ENCODE measurements around the gene UROC1. TPM values are rescaled to one million over a fixed set of nuclear protein-coding genes. Genes with fewer than 3 reads are reported as not detected.

The UROC1 gene
- total and polyA plus RNA-seq, 2 of the 13 experiments (the other 11 are each of a cell fraction or from before 2014, with no cell fraction given), result 0.71 to 1.3 TPM

- TF ChIP-seq ZNF687 (CRISPR knock-in tag; IDR thresholded peaks at IDR 0.05) (peak; percentile 46), TCF7L2 (IDR thresholded peaks at IDR 0.05; ENCODE audit: low read depth, low read length) (no peak), AHR (CRISPR knock-in tag; IDR thresholded peaks at IDR 0.05) (no peak), ZFX (CRISPR knock-in tag; IDR thresholded peaks at IDR 0.05; ENCODE audit: low read depth) (peak; percentile 35; the same call in 1 of the 2 replicates), ZNF484 (CRISPR knock-in tag; IDR thresholded peaks at IDR 0.05; ENCODE audit: borderline replicate concordance, low read depth) (no peak)
- TF ChIP-seq, protein P1, sequence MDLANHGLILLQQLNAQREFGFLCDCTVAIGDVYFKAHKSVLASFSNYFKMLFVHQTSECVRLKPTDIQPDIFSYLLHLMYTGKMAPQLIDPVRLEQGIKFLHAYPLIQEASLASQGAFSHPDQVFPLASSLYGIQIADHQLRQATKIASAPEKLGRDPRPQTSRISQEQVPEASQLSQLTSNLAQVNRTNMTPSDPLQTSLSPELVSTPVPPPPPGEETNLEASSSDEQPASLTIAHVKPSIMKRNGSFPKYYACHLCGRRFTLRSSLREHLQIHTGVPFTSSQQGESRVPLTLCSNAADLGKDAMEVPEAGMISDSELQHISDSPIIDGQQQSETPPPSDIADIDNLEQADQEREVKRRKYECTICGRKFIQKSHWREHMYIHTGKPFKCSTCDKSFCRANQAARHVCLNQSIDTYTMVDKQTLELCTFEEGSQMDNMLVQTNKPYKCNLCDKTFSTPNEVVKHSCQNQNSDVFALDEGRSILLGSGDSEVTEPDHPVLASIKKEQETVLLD (CRISPR knock-in tag; IDR thresholded peaks at IDR 0.05; ENCODE audit: low read depth), result no peak
Observed at GRCh38 chr3:126484662-126485061, 32.9 kb downstream of the UROC1 start (continued).

DNA sequence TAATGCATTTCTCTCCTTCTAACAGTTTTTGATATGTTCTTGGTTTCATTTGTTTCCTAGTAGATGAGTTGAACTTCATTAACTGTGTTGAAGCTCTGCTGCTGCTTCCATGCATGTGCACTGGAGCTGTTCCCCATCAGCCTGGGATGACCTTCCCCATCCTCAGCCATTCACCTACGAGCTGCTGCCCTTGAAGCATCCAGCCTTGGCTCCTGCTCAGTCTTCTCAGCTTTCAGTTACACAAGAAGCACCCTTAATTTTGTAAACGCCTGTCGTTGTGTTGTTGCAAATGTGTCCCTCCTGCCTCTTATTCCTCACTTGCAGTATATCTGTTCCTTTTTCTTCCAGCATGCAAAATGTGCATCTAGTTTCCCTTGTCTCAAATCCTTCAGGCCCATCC is 33.4 kb downstream of the UROC1 start:
- Histone ChIP-seq H3K4me3 (replicated peaks in 1 of 3; ENCODE audit: insufficient read depth in 1 of 3, low read depth in 2 of 3, low read length in 3 of 3) (0 out of 6 replicates have a peak overlapping the region, but pooled peaks of 1 of the 3 experiments have one; percentile 2), H3K9me3 (ENCODE audit: low read length) (no peaks in the 10 kb centered on the region), H3K36me3 (replicated peaks in 1 of 2; ENCODE audit: control insufficient read depth in 1 of 2, insufficient read depth in 2 of 2, low read length in 2 of 2) (no peaks in the 10 kb centered on the region), H3K4me2 (ENCODE audit: low read depth, low read length) (0 out of 2 replicates have a peak overlapping the region, but pooled peaks have one; percentile 30), H4K20me1 (ENCODE audit: insufficient read depth, low read length) (no peaks in the 10 kb centered on the region), H3K27me3 (ENCODE audit: control insufficient read depth in 1 of 2, insufficient read depth in 2 of 2, low read length in 2 of 2) (no peaks in the 10 kb centered on the region; a peak in 1 of 5 replicates), H3K79me2 (ENCODE audit: insufficient read depth, low read length) (no peaks in the 10 kb centered on the region), H2AFZ (ENCODE audit: low read length) (no peak overlapping the region), H3K27ac (ENCODE audit: extremely low read length, insufficient read depth, low read length) (peak overlapping the region; percentile 2), H3K9ac (ENCODE audit: insufficient read depth, low read depth, low read length) (no peak overlapping the region), H3K4me1 (ENCODE audit: insufficient read depth, low read length) (peaks cover 90% of the 10 kb centered on the region)
- ChIA-PET POLR2A (interaction anchor here (0.9 to 1.3 kb wide), 3 partner anchors 8 to 39 kb away, joined by 4 to 6 read pairs (median 5); partner anchors contain the start of gene ZXDC), CTCF (ENCODE audit: low intra/inter-chr PET ratio, low total read pairs) (no interaction called here)
- WGBS (ENCODE audit: low lambda C conversion rate), result 27% methylated on average over 3 of the region's 3 CpGs
- ATAC-seq (no peak), FAIRE-seq (no peak), DNase-seq (ENCODE audit: low spot score) (no peak)
- in situ Hi-C loops (cut with HindIII; ENCODE audit: extremely low pct_ligation_motif_present, low pct_unique_long_range_greater_than_20kb), result no loop called here
- no TSS peak for BruUV-seq (replicated peaks)
- intact Hi-C loops (cut with micrococcal nuclease; ENCODE audit: unreplicated experiment), result loop anchor here (5.0 kb wide), 1 partner anchor 33 kb away; the partner anchor contains the start of gene UROC1
- TF ChIP-seq NFATC3 (CRISPR knock-in tag; IDR thresholded peaks at IDR 0.05), result no peak
- TF ChIP-seq SOX6 (IDR thresholded peaks at IDR 0.05), result no peak
- no peak for TF ChIP-seq SOX6 (CRISPR knock-in tag; IDR thresholded peaks at IDR 0.05)
- TF ChIP-seq, protein P2, sequence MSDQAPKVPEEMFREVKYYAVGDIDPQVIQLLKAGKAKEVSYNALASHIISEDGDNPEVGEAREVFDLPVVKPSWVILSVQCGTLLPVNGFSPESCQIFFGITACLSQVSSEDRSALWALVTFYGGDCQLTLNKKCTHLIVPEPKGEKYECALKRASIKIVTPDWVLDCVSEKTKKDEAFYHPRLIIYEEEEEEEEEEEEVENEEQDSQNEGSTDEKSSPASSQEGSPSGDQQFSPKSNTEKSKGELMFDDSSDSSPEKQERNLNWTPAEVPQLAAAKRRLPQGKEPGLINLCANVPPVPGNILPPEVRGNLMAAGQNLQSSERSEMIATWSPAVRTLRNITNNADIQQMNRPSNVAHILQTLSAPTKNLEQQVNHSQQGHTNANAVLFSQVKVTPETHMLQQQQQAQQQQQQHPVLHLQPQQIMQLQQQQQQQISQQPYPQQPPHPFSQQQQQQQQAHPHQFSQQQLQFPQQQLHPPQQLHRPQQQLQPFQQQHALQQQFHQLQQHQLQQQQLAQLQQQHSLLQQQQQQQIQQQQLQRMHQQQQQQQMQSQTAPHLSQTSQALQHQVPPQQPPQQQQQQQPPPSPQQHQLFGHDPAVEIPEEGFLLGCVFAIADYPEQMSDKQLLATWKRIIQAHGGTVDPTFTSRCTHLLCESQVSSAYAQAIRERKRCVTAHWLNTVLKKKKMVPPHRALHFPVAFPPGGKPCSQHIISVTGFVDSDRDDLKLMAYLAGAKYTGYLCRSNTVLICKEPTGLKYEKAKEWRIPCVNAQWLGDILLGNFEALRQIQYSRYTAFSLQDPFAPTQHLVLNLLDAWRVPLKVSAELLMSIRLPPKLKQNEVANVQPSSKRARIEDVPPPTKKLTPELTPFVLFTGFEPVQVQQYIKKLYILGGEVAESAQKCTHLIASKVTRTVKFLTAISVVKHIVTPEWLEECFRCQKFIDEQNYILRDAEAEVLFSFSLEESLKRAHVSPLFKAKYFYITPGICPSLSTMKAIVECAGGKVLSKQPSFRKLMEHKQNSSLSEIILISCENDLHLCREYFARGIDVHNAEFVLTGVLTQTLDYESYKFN (CRISPR knock-in tag; conservative IDR thresholded peaks at IDR 0.05), result no peak
- no peak for TF ChIP-seq MTA3 (CRISPR knock-in tag; IDR thresholded peaks at IDR 0.05)
- no peak for TF ChIP-seq CCAR2 (optimal IDR thresholded peaks at IDR 0.05; ENCODE audit: low read depth, low read length)
- no peak for TF ChIP-seq ZNF883 (CRISPR knock-in tag; IDR thresholded peaks at IDR 0.05; ENCODE audit: not compliant biosample characterization)
- no peak for TF ChIP-seq SIN3B (IDR thresholded peaks at IDR 0.05; ENCODE audit: low read length)
- TF ChIP-seq ZNF619 (CRISPR knock-in tag; IDR thresholded peaks at IDR 0.05), result no peak
